HG02884 (cell line): Measurements from ENCODE around the gene GPR63.
A peak's percentile ranks its signal among the peaks of the same experiment; 100 is the strongest.

Experiments
- ATAC-seq: cut with Tn5 transposase; IDR thresholded peaks from one replicate; pipeline ENCODE4 v1.9.1; 2021; ENCODE audit warnings: mild to moderate bottlenecking, moderate library complexity; ENCODE audit not compliant: unreplicated experiment

Gene GPR63

GRCh38 chr6:96826865-96827264, 10.4 kb downstream of the GPR63 start:
- ATAC-seq: no peak

DNA sequence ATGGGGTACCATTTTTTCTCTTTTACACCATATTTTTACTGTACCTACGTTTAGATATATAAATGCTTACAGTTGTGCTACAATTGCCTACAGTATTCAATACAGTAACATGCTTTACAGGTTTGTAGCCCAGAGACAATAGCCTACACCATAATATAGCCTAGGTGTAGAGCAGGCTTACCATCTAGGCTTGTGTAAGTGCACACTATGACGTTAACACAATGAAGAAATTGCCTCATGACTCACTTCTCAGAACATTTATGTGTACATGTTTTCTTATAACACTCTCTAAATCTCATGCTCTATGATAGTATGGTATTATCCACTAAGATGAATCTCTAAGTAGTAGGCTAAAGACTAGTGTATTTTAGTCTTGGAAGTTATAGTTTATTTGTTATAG, 13.5 kb downstream of the GPR63 start:
- ATAC-seq: no peak

DNA sequence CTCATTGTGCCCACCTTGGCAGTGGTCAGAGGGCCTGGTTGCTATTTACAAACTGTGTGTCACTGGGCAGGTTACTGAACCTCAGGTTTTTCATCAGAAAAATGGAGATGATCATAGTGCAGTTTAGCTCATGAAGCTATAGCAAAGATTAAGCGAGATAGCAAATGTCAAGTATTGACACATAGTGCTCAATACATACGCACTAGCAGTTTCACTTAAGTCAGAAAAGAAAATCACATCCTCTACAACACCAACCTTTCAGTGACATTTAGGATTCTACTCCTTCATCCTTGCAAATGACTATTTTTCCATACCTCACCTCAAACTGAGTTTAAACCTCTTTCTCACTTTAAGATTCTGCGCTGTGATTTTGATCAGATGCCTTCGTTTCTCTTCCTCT, 16.2 kb downstream of the GPR63 start:
- no peak for ATAC-seq

GRCh38 chr6:96816301-96816817, 20.9 kb downstream of the GPR63 start:
- no peak for ATAC-seq

DNA sequence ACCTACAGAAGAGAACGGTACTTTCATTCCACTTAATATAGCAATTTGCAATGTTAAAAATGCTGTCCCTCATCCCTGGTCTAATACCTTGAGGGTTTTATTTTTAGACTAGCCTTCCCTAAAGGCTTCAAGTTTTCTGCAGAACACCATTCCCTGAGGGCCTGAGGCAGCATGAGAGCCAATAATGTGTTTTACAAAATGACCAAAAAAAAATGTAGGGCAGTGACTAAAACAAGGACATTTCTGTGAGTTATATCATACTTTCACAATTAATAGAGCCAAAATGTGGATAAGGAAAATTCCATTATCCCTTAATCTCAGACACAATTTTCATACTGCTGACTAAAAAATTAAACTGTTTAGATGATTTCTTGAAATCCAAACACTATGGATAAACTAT, 22.7 kb downstream of the GPR63 start:
- ATAC-seq: no peak

- ATAC-seq: no peak
Observed at GRCh38 chr6:96812077-96812703, 25.1 kb downstream of the GPR63 start.

GRCh38 chr6:96811670-96812069, 25.6 kb downstream of the GPR63 start:
- no peak for ATAC-seq

DNA sequence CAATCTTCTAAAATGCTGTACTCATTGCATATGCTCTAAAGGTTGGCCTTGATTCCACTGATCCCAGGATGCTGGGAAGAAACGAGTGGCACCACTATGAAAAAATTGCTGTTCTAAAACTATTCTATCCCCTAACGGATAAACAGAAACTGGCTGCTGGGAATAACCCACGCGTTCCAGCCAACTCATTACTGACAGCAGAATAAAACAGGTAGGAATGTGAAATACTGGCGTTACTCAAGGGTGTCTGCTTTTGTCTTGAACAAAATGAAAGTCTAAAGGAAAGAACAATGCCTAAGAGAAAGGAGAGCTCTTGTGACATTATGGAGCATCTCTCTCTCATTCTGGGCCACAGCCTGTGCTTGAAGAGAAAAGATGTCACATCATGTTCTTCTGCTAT, 26.1 kb downstream of the GPR63 start:
- no peak for ATAC-seq

DNA sequence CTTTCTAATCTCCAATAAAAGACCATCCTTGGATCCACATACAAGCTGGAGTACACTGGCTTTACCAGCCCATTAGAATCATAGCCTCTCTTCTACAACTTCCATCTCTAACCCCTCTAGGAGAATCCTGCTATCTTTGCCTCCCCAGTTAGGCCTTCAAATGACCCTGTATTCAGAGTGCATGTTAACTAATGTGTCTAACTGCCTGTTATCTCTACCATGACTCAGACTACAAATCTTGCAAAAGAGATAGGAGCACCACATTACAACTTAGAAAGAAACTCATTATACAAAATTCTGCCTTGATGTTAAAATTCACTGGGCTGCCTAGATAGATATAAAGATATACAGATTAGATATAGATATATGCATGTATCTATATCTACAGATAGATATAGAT, 28.2 kb downstream of the GPR63 start:
- no peak for ATAC-seq

- no peak for ATAC-seq
Observed at GRCh38 chr6:96803106-96803481, 34.2 kb downstream of the GPR63 start.

DNA sequence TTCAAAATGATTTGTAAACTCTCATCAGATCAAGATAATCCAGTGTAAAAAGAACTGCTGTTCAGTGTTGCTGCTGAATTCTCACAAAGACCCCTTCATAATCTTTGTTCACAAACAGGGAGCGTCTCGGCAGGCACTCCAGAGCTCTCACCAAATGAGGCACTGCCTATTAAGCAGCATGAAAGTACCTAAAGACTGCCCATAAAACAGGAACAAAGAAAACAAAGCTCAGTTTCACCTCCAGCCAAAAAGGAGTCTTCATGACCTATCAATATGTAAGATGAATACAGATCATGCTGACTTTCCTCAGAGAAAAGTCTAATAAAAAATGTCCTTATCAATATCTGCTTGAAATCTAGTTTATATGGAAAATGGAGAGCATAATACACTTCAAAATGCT, 41.8 kb downstream of the GPR63 start:
- ATAC-seq: peak; percentile 98

DNA sequence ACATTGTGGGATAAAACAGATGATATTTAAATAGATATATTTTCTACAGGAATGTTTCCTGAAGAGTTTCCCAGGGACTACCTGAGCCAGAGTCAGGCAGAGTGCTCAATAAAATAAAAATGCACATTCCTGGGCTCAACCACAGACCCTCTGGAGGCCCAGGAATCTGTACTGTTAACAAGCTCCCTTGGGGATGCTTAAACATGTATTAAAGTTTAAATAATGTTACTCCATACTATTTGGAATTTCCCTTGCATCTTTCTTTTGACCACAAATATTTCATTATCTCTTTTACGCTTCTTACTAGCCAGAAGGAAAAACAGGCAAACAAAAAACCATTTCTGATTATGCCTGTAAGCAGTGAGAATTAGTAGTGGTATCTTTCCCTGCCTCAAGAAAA, 42.3 kb downstream of the GPR63 start:
- peak; percentile 30 for ATAC-seq

- ATAC-seq: no peak
Observed at GRCh38 chr6:96792561-96793190, 44.6 kb downstream of the GPR63 start.

DNA sequence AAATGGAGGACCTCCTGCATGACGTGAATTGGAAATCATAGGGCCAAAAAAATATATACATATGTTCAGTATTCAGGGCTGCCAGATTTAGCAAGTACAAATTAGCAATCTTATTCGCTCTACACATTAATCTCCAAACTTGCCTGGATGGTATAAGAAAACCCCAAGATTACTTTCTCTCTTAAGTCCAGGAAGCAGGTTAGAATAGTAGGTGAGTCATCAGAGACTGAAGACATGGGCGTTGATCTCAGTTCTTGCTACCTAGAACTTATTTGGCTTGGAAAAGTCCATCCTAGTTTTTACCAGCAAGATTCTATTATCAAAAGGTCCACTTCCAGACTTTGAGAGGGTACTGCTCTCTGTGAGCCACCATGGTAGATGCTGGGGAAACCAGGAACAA, 47.4 kb downstream of the GPR63 start:
- ATAC-seq: no peak

- no peak for ATAC-seq
Observed at GRCh38 chr6:96787846-96788580, 49.3 kb downstream of the GPR63 start.

- ATAC-seq: no peak
Observed at GRCh38 chr6:96786336-96786735, 50.9 kb downstream of the GPR63 start.

- no peak for ATAC-seq
Observed at GRCh38 chr6:96784650-96785049, 52.6 kb downstream of the GPR63 start.

DNA sequence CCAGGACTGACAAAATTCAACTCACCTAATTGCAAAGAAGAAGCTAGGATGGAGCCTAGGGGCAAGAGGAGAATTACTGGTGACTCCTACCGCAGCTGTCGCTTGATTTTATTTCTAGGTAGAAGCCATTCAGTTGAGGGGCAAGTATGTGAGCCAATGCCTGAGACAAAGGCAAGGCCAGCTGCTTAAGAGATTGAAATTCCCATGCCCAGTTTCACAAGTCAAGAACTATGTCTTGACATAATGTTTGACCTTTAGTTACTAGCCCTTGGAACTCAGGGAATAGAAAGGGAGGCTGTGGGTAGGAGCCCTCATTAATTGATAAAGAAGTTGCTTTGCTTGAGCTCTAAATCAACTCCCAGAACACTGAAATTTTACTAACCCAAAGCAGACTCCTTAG, 54.0 kb downstream of the GPR63 start:
- ATAC-seq: no peak

GRCh38 chr6:96781557-96781956, 55.7 kb downstream of the GPR63 start:
- no peak for ATAC-seq

DNA sequence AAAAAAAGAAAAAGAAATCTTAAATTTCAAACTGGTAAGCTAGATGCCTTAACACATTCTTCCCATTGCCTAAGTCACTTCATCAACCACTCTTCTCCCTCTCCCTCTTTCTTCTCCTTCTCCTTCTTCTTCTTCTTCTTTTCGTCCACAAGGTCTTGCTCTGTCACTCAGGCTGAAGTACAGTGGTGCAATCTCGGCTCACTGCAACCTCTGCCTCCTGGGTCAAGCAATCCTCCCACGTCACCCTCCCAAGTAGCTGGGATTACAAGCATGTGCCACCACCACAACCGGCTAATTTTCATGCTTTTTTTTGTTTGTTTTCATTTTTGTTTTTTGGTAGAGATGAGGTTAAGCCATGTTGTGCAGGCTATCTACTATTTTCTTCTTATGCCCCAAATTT, 60.2 kb downstream of the GPR63 start:
- ATAC-seq: no peak

DNA sequence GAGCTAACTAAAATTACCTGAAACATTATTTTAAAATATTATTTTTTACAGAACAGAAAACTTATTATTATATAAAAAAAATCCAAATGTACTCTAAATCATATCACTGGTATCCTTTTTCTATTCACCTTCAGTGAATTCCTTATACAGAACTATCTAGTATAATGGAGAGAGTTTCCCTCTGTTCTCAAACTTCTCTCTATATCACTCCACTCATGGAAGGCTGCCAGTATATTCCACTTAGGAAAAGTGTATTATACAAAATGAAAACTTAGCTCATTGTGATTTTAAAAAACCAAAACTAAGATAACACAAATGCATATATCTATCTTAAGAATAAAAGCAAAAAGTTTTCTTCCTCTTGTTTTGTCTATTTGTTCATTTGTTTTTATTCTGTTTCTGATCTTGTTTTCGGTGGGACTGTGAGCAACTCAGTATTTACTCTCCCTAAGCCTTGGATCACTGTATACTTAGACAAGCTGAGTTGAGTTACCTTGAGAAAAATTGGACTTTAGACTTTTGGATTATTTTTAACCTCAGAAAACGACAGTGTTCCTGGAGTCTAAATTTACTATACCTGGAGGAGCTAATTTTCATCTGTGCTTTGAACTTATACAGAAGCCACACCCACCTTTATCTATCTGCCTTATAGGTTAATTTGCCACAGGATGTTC, 61.4 kb downstream of the GPR63 start:
- ATAC-seq: no peak

GRCh38 chr6:96766769-96767168, 70.5 kb downstream of the GPR63 start:
- ATAC-seq: no peak
